Kidney (tissue), 14 donors: ENCODE results near the gene ASPG. TPM values are rescaled to one million over a fixed set of nuclear protein-coding genes. Genes with fewer than 3 reads are reported as not detected.

Experiments used
- DNase-seq, 5 donors: peaks; one replicate each; pipeline ENCODE4 v3.0.0-alpha.2; 2013 to 2020
- FAIRE-seq: peaks from 2 replicates; lab custom pipeline; 2012; peaks lifted over from hg19 to GRCh38; lab: Jason Lieb, UNC
- H3K27ac ChIP-seq, 2 donors: one replicate each; pipeline ENCODE4 v1.7.0; 2013; ENCODE audit warnings: low read depth in 2 of 2, low read length in 2 of 2, inconsistent platforms in 1 of 2
- H3K27me3 ChIP-seq: one replicate; pipeline ENCODE4 v1.7.1; 2013; ENCODE audit warnings: low read length, inconsistent platforms; ENCODE audit not compliant: control insufficient read depth, insufficient read depth
- H3K36me3 ChIP-seq, 3 donors: one replicate each; pipeline versions ENCODE4 v1.7.0 to v1.7.1; 2013; ENCODE audit warnings: low read length in 3 of 3, control low read depth in 1 of 3, inconsistent platforms in 1 of 3; ENCODE audit not compliant: insufficient read depth in 3 of 3, control insufficient read depth in 2 of 3
- H3K4me1 ChIP-seq, 3 donors: one replicate each; pipeline versions ENCODE4 v1.7.0 to v1.7.1; 2013; ENCODE audit warnings: low read length in 3 of 3, inconsistent platforms in 1 of 3, low read depth in 1 of 3; ENCODE audit not compliant: control insufficient read depth in 2 of 3, insufficient read depth in 2 of 3
- H3K4me3 ChIP-seq, 3 donors: one replicate each; pipeline versions ENCODE4 v1.7.0 to v1.8.1; 2013; ENCODE audit warnings: low read length in 3 of 3, control low read depth in 1 of 3, inconsistent platforms in 1 of 3
- H3K9ac ChIP-seq, 3 donors: one replicate each; pipeline versions ENCODE4 v1.7.0 to v1.7.1; 2013; ENCODE audit warnings: low read length in 3 of 3, control low read depth in 1 of 3, inconsistent platforms in 1 of 3
- H3K9me3 ChIP-seq, 3 donors: one replicate each; pipeline versions ENCODE4 v1.7.0 to v1.7.1; 2013; ENCODE audit warnings: low read length in 3 of 3, control low read depth in 1 of 3, inconsistent platforms in 1 of 3; ENCODE audit not compliant: control insufficient read depth in 2 of 3, insufficient read depth in 1 of 3
- CTCF ChIP-seq: IDR thresholded peaks from 3 replicates; pipeline ENCODE4 v1.5.1; 2012; ENCODE audit warnings: mild to moderate bottlenecking, moderate library complexity, borderline replicate concordance; ENCODE audit not compliant: insufficient read depth; ENCODE audit errors: extremely low read depth
- intact Hi-C: fragments of 100-400 bp; cut with DNase I; formaldehyde crosslinking; loops from one replicate; pipeline ENCODE4 v1.11.1; 2022
- polyA plus RNA-seq: library from polyadenylated mRNA; stranded (reverse); fragments of 350-450 nt; fragmentation: Illumina TruSeq; extraction: RNeasy Lipid Tissue Mini Kit (QIAGEN cat#74804); gene quantifications from one replicate; pipeline ENCODE4 v1.2.3, GENCODE V29; 2014; ENCODE audit warnings: low read depth, low replicate concordance; ENCODE audit not compliant: insufficient read depth
- total RNA-seq: library from RNA; stranded (reverse); fragmentation: NEBNext Ultra II Directional; extraction: Animal tissue kit (Norgen Biotek cat#: 25700); gene quantifications from one replicate; pipeline ENCODE4 v1.2.1, GENCODE V29; 2021
- donor health status: control.
- donor health status: control.
- donor health status: control.
- donor health status: control.
- donor health status: control.
- donor health status: DM: yes; HTN: yes; CAD: no.
- donor health status: Normal renal cell carcinoma (clear cell type).

The ASPG gene
- total and polyA plus RNA-seq, 2 donors from 2014 or later, result 2.5 to 58.1 TPM

GRCh38 chr14:104080376-104081260 lies 4.9 kb upstream of the ASPG start:
- Histone ChIP-seq H3K9me3 (no peaks in the 10 kb centered on the region), H3K4me1 (no peaks in the 10 kb centered on the region), H3K4me3 (no peak overlapping the region), H3K27ac (no peak overlapping the region), H3K27me3 (peaks cover 3% of the 10 kb centered on the region), H3K36me3 (no peaks in the 10 kb centered on the region), H3K9ac (no peak overlapping the region)
- TF ChIP-seq CTCF, result no peak
- intact Hi-C loops, result no loop called here
- FAIRE-seq (no peak), DNase-seq (peak in 1 of 5 donors; percentile 26)

DNA sequence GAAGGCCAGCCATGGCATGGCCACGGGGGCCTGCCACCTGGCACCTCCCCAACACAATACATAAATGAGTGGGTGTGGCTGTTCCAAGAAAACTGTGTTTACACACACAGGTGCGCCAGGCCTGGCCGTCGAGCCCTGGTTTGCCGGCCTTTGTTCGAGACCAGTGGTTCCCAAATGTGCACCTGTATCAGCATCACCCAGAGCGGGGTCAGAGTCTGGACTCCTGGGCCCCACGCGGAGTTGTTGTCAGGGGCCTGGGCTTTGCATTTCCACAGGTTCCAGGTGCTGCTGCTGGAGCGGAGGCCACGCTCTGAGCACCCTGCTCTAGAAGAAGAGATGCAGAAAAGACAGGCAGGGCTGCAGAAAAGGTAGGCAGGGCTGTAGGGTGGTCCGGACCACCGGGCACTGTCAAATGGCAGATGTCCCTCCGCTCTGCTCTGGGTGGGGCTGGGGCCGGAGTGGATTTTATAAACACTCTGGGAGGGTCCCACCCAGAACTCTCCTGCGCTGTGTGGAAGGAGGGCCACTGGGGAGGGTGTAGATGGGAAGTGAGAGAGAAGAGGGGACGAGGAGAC lies 4.2 kb upstream of the ASPG start:
- TF ChIP-seq CTCF, result no peak
- H3K9me3 ChIP-seq, result no peaks in the 10 kb centered on the region
- intact Hi-C loops, result no loop called here
- H3K27ac ChIP-seq, result no peak overlapping the region
- H3K36me3 ChIP-seq, result no peaks in the 10 kb centered on the region
- peak in 1 of 5 donors; percentile 38 for DNase-seq
- peaks cover 3% of the 10 kb centered on the region for H3K27me3 ChIP-seq
- no peak overlapping the region for H3K9ac ChIP-seq
- peaks cover 0 to 2% (median 0%) of the 10 kb centered on the region in 3 donors for H3K4me1 ChIP-seq
- FAIRE-seq, result no peak
- H3K4me3 ChIP-seq, result no peak overlapping the region

- DNase-seq (peak in 1 of 5 donors; percentile 36), FAIRE-seq (no peak)
- Histone ChIP-seq H3K9ac (no peak overlapping the region), H3K36me3 (no peaks in the 10 kb centered on the region), H3K4me1 (peaks cover 0 to 2% (median 0%) of the 10 kb centered on the region in 3 donors), H3K4me3 (no peak overlapping the region), H3K27ac (no peak overlapping the region), H3K27me3 (peaks cover 3% of the 10 kb centered on the region), H3K9me3 (no peaks in the 10 kb centered on the region)
- intact Hi-C loops, result no loop called here
- TF ChIP-seq CTCF, result no peak
Observed at GRCh38 chr14:104081951-104082464, 3.5 kb upstream of the ASPG start.
